AG09319 (cell line): ENCODE results near the gene GABRB2.

Source experiments
- DNase-seq: peaks from one replicate; pipeline ENCODE4 v3.0.0-alpha.2; 2010; ENCODE audit warnings: low read depth; ENCODE audit errors: extremely low read depth
- CTCF ChIP-seq: IDR thresholded peaks from 2 replicates; pipeline ENCODE4 v1.5.1; 2011; ENCODE audit warnings: low read depth, mild to moderate bottlenecking, inconsistent platforms, low read length, moderate library complexity

GABRB2 gene

GRCh38 chr5:161471211-161471950 lies 75.1 kb downstream of the GABRB2 start:
- DNase-seq: no peak
- no peak for TF ChIP-seq CTCF

- TF ChIP-seq CTCF: no peak
- no peak for DNase-seq
These were observed 78.8 kb downstream of the GABRB2 start for GRCh38 chr5:161467703-161468102.

- DNase-seq: no peak
- TF ChIP-seq CTCF: no peak
These were observed 85.8 kb downstream of the GABRB2 start for GRCh38 chr5:161460741-161461140.

GRCh38 chr5:161446655-161447054 lies 99.9 kb downstream of the GABRB2 start:
- no peak for DNase-seq
- no peak for TF ChIP-seq CTCF

- no peak for DNase-seq
- TF ChIP-seq CTCF: no peak
These were observed 104.1 kb downstream of the GABRB2 start for GRCh38 chr5:161442471-161442870.

- no peak for DNase-seq
- TF ChIP-seq CTCF: no peak
These were observed 113.7 kb downstream of the GABRB2 start for GRCh38 chr5:161432798-161433197.

GRCh38 chr5:161431963-161432362 lies 114.6 kb downstream of the GABRB2 start:
- no peak for TF ChIP-seq CTCF
- DNase-seq: no peak
